Aorta (tissue), 5 donors: ENCODE data around the gene UCP3. TPM values are rescaled to one million over a fixed set of nuclear protein-coding genes. Genes with fewer than 3 reads are reported as not detected.
"Not testable (repeated sequence)": the region's sequence is repeated elsewhere in the genome, so short reads cannot be mapped to it uniquely, and the experiment has no call there.

Experiments used
- ATAC-seq: fragments of 200-7000 bp; cut with Tn5 transposase; one replicate; pipeline ENCODE4 v1.9.1; 2022; ENCODE audit warnings: moderate library complexity; ENCODE audit not compliant: low FRiP score
- DNase-seq, 2 donors: peaks; one replicate each; pipeline ENCODE4 v3.0.0-alpha.2; 2020
- H3K27ac ChIP-seq, 2 donors: one replicate each; pipeline ENCODE4 v1.5.1; 2013; ENCODE audit warnings: low read length in 2 of 2, mild to moderate bottlenecking in 2 of 2, moderate library complexity in 2 of 2, control low read depth in 1 of 2, inconsistent platforms in 1 of 2, low read depth in 1 of 2
- H3K27me3 ChIP-seq, 2 donors: one replicate each; pipeline ENCODE4 v1.6.1; 2013; ENCODE audit warnings: control low read depth in 1 of 2, low read length in 1 of 2, mild to moderate bottlenecking in 1 of 2, moderate library complexity in 1 of 2; ENCODE audit not compliant: insufficient read depth in 2 of 2, control insufficient read depth in 1 of 2
- H3K36me3 ChIP-seq, 2 donors: one replicate each; pipeline ENCODE4 v1.6.1; 2013; ENCODE audit warnings: control low read depth in 1 of 2, low read length in 1 of 2, mild to moderate bottlenecking in 1 of 2; ENCODE audit not compliant: insufficient read depth in 2 of 2, control insufficient read depth in 1 of 2
- H3K4me1 ChIP-seq, 2 donors: one replicate each; pipeline ENCODE4 v1.6.1; 2013; ENCODE audit warnings: low read length in 2 of 2, control low read depth in 1 of 2, mild to moderate bottlenecking in 1 of 2, moderate library complexity in 1 of 2; ENCODE audit not compliant: insufficient read depth in 2 of 2, control insufficient read depth in 1 of 2
- H3K4me3 ChIP-seq, 2 donors: one replicate each; pipeline ENCODE4 v1.5.1; 2013; ENCODE audit warnings: low read length in 2 of 2, control low read depth in 1 of 2, mild to moderate bottlenecking in 1 of 2
- H3K9me3 ChIP-seq: one replicate; pipeline ENCODE4 v1.6.1; 2013; ENCODE audit warnings: mild to moderate bottlenecking, low read length; ENCODE audit not compliant: control insufficient read depth
- WGBS, 2 donors: extraction: QIAGEN DNeasy Blood & Tissue Kit; methylation state at CpG; one replicate each; pipeline ENCODE4 v1.1.7; 2013; 5-methylcytosine and 5-hydroxymethylcytosine counted together
- intact Hi-C, 2 donors: fragments of 100-400 bp; cut with DNase I; formaldehyde crosslinking; loops; one replicate each; pipeline versions ENCODE4 v1.14.2 to v1.15.0; 2022
- polyA plus RNA-seq, 2 donors: library from polyadenylated mRNA; stranded (reverse); fragments of 200-250 nt; gene quantifications; one replicate each; pipeline ENCODE4 v1.2.3, GENCODE V29; 2013
- total RNA-seq, 2 donors: library from RNA; stranded (reverse); fragmentation: NEBNext Ultra II Directional; extraction: Animal tissue kit (Norgen Biotek cat#: 25700); gene quantifications; one replicate each; pipeline ENCODE4 v1.2.1, GENCODE V29; 2021
- donor health status: healthy with polysubstance abuse.
- donor health status: Bipolar disorder and iron deficiency.
- donor health status: DM: no; HTN: no; CAD: no.
- donor health status: DM: no; HTN: no; CAD: no.
- donor health status: DM: yes; HTN: yes; CAD: no.

UCP3 gene
- total and polyA plus RNA-seq, 4 donors = 0.38 to 3.1 (median 2.4) TPM

DNA sequence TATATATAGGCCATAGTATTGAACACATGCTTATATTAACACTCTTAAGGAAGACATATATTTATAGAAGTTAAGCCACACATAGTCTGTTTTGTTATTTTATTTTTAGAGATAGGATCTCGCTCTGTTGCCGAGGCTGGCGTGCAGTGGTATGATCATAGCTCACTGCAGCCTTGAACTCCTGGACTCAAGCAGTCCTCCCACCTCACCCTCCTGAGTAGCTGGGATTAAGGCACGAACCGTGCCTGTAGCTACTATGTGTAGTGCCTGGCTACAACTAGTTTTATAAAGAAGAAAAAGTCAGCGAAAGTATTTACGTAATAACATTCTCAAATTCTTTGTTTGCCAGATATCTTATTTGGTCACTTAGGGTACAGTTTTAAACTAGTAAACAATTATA is 20.7 kb downstream of the UCP3 start:
- Histone ChIP-seq H3K36me3 (no peaks in the 10 kb centered on the region), H3K9me3 (no peaks in the 10 kb centered on the region), H3K27ac (no peak overlapping the region), H3K4me1 (no peaks in the 10 kb centered on the region), H3K27me3 (no peaks in the 10 kb centered on the region), H3K4me3 (no peak overlapping the region)
- intact Hi-C loops = no loop called here
- DNase-seq (no peak), ATAC-seq (no peak)
- WGBS, 2 donors = 86 to 89% methylated on average over 7 of the region's 7 CpGs

DNA sequence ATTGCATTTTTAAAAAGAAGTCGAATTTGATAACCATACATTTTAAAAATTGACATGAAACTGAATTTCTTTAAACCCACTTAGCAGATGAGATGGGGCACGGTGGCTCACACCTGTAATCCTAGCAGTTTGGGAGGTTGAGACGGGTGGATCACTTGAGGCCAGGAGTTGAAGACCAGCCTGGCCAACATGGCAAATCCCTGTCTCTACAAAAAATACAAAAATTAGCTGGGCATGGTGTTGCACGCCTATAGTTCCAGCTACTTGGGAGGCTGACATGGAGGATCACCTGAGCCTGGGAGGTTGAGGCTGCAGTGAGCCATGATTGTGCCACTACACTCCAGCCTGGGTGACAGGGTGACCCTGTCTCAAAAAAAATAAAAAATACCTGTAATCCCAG is 23.2 kb downstream of the UCP3 start:
- H3K4me1 ChIP-seq, H3K4me3 ChIP-seq, H3K9me3 ChIP-seq, H3K36me3 ChIP-seq, ATAC-seq, H3K27me3 ChIP-seq, H3K27ac ChIP-seq, intact Hi-C loops: not testable (repeated sequence)
- WGBS, 2 donors = 96 to 97% methylated on average over 4 of the region's 4 CpGs
- DNase-seq = peak; percentile 12

DNA sequence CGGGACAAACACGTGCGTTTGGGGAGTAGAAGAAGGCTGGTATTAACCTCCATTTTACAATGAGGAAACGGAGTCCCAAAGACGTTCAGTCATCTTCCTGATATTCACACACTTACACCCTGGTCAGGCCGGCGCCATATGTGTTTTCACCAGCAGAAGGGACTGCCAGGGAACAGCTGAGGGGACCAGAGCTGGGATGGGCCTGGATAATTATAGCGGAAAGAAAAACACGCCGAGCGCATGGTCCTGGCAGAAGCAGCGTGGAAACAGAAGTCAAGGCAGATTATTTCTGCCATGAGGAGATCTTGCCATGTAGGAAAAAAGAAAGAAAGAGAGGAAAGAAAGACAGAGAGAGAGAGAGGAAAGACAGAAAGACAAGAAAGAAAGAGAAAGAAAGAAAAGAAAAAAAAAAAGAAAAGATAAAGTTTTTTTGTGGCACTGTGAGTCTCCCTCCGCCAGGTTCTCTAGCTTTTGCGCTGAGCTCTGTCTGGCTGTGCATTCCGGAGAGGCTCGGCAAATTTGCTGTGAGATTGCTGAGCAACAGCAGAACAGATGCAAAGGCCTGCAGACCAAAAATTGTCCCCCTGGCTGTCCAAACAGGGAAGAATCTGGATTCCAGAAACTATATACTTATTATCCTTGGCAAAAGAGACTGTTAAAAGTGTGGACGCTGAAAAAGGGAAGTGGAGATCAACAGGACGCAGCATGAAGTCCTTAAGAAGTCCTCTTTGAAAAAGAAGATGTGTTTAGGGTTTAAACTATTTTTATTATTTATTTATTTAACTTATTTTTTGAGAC is 24.9 kb downstream of the UCP3 start:
- Histone ChIP-seq H3K9me3 (no peaks in the 10 kb centered on the region), H3K4me1 (no peaks in the 10 kb centered on the region), H3K27me3 (no peaks in the 10 kb centered on the region), H3K4me3 (peak overlapping the region; percentile 29 to 44), H3K36me3 (no peaks in the 10 kb centered on the region), H3K27ac (peak overlapping the region in 1 of 2 donors; percentile 57)
- DNase-seq (peak; percentile 26 to 55), ATAC-seq (no peak)
- 5 to 7% methylated on average over 18 of the region's 18 CpGs for WGBS, 2 donors
- intact Hi-C loops = no loop called here

DNA sequence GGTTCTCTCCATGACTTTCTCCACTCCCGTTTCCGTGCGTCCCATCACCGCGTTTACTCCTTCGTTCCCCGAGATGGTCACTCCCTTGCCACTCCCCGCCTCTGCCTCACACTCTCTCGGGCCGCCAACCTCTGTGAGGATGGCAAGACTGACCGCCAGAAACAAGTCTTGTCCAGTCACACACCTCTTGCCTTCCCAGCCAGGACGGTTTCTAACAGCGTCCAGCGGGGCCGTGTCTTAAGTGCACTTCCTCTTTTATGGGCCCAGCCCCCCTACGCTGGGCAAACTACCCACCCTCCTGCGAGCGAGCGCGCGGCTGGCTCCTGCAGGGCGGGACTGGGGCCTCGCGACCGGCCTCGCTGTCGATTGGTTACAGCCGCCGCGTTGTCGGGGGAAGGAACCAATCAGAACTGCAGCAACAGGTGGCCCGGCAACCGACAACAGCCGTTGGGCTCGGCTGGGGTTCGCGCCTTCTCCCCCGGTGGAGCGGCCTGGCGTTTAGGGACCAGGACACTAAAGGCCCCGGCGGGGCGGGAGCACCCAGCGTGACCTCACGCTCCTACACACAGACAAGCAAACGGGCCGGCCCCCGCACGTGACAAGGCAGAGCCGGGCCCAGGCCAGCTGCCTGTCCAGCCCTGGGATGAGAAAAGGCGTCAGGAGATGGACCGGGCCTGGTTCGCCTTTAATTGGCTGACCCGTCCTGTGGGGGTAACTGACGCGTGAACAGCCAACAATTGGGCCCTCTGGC is 25.7 kb downstream of the UCP3 start:
- 0 to 1% methylated on average over 54 to 56 of the region's 56 CpGs for WGBS, 2 donors
- peak; percentile 96 to 97 for DNase-seq
- intact Hi-C loops = no loop called here
- ATAC-seq = peak; percentile 96
- peak overlapping the region in 1 of 2 donors; percentile 77 for H3K27ac ChIP-seq
- no peaks in the 10 kb centered on the region for H3K27me3 ChIP-seq
- no peaks in the 10 kb centered on the region for H3K9me3 ChIP-seq
- peak overlapping the region; percentile 29 to 44 for H3K4me3 ChIP-seq
- no peaks in the 10 kb centered on the region for H3K4me1 ChIP-seq
- no peaks in the 10 kb centered on the region for H3K36me3 ChIP-seq

DNA sequence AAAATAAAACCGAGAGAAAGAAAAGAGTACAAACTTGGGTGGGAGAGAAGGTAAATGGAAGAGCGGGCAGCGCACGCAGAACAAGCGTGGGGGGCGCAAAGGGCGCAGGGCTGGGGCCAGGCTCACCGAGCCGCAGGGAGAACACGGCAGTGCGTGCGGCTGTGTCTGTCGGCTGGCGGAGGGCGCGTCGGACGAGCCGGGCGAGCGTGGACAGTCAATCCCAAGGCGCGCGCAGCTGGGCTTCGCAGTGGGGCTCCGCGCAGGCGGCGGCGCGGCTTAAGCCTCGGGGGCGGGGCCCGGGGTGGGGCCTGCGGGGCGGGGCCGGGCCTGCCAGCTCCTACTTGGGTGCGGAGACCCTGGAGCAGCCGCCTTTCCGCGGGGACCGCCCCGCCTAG is 26.3 kb downstream of the UCP3 start, which contains the start of gene UCP2:
Gene UCP2 (minus strand): TSS at position 249 of the 395 bp plus-strand sequence. CDS start 4,465 bp downstream, outside the sequence.
- H3K27ac ChIP-seq = peak within 1 kb of the TSS in 1 of 2 donors; percentile 77
- H3K36me3 ChIP-seq = peaks cover 0 to 3% of the 10 kb centered on the region in 2 donors
- intact Hi-C loops = no loop called here
- H3K9me3 ChIP-seq = no peaks in the 10 kb centered on the region
- peak; percentile 91 for ATAC-seq
- no peaks in the 10 kb centered on the region for H3K4me1 ChIP-seq
- 1 to 2% methylated on average over 32 to 43 of the region's 43 CpGs for WGBS, 2 donors
- DNase-seq = peak; percentile 92 to 95
- no peaks in the 10 kb centered on the region for H3K27me3 ChIP-seq
- peak within 1 kb of the TSS; percentile 29 to 44 for H3K4me3 ChIP-seq

DNA sequence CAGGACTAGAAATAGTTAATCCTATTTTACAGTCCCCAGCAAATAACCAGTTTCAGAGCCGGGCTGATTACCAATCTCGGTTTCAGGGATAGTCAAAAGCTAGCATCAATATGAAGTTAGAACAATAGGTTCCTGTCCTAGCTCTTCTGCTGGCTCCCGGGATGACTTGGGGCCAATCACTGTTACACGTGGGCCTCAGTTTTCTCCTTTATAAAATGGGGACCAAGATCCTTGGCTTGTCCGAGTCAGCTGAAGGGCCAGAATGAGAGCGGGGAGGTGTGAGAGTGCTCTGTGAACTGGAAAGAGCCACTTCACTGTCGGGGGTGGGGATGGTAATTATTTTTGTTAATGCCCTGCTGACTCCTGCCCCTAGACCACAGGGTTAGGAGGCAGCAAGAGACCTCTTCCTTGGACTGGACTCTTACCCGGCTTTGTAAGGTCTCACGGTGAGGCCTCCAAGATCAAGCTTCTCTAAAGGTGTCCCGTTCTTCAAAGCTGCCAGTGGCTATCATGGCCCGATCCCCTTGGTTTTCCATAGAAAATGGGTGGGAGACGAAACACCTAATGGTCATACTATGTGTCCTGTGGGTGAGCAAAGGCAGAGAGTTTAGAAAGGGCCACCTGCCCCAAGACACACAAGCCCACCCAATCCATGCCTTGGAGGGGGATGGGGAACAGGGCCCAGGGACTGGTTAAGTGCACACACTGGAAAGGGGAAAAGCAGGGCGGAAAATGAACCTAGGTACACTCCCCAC is 27.7 kb downstream of the UCP3 start:
- DNase-seq = peak; percentile 23 to 33
- no peaks in the 10 kb centered on the region for H3K4me1 ChIP-seq
- H3K36me3 ChIP-seq = peaks cover 0 to 5% of the 10 kb centered on the region in 2 donors
- H3K9me3 ChIP-seq = no peaks in the 10 kb centered on the region
- H3K27me3 ChIP-seq = no peaks in the 10 kb centered on the region
- 91 to 94% methylated on average over 13 of the region's 13 CpGs for WGBS, 2 donors
- intact Hi-C loops = no loop called here
- no peak for ATAC-seq
- H3K27ac ChIP-seq = no peak overlapping the region
- no peak overlapping the region for H3K4me3 ChIP-seq

DNA sequence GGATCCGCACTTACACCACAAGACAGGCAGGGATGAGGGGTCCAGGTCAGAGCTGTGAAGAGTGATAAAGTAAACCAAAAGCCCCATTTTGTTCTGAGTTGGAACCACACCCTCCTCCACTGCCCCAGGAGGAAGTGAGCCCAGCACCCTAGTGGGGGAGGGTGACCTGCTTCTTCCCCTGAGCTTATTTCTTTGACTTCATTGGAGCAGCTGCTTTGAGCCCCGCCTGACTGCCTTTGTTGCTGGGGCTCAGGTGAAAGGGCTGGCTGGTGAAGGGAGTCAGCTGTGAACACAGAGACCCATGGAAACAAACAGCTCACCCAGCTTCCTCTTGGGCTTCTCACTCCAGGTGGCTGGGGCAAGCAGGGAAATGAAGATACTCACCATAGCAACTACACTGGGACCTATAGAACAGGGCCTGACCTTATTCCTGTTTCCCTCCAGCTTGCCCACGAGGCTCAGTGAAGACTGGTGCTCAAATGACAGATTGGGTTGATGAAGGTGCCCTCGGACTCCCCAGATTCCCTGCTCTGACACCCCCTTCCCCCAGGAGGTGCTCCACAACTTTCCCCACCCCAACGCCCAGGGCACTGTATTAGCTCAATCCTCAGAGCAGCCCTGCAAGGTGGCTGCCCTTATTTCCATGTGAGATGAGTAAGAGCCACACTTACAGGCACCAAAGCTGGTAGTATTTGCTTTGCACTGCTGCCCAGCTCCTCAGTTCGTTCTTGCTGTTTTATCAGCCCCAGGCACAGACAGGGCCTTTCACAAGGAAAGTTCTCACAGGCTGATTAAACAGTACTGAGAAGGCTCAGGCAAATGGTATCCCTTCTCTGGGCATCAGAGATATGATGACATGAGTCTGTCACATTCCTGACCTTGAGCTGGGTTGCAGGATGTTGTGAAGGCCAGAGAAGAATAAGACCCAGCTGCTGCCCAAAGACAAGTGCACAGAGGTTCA is 28.6 kb downstream of the UCP3 start:
- DNase-seq = peak; percentile 70 to 73
- ATAC-seq = no peak
- no peak overlapping the region for H3K4me3 ChIP-seq
- no peak overlapping the region for H3K27ac ChIP-seq
- 69 to 72% methylated on average over 6 of the region's 6 CpGs for WGBS, 2 donors
- peaks cover 0 to 5% of the 10 kb centered on the region in 2 donors for H3K36me3 ChIP-seq
- no peaks in the 10 kb centered on the region for H3K4me1 ChIP-seq
- H3K9me3 ChIP-seq = no peaks in the 10 kb centered on the region
- H3K27me3 ChIP-seq = no peaks in the 10 kb centered on the region
- intact Hi-C loops = no loop called here
